ENCODE results near the gene CHI3L2.

The CHI3L2 gene

GRCh38 chr1:111285879-111286278 is 58.4 kb downstream of the CHI3L2 start:
- H3K79me2 ChIP-seq (ENCODE audit: low read length): no peaks in the 10 kb centered on the region
- H3K36me3 ChIP-seq (replicated peaks; ENCODE audit: insufficient read depth, low read length): no peaks in the 10 kb centered on the region
- DNase-seq: no peak
- no peaks in the 10 kb centered on the region for H3K9me2 ChIP-seq (replicated peaks; ENCODE audit: insufficient read depth, low read length)
- H3K4me1 ChIP-seq (ENCODE audit: low read length): no peaks in the 10 kb centered on the region
- H3K27me3 ChIP-seq (replicated peaks; ENCODE audit: insufficient read depth, low read length): no peaks in the 10 kb centered on the region
- no peak overlapping the region for H2AFZ ChIP-seq (ENCODE audit: low read length)
- H3K9ac ChIP-seq (ENCODE audit: low read length): no peak overlapping the region
- H3K4me3 ChIP-seq (ENCODE audit: low read length): no peak overlapping the region
- no peaks in the 10 kb centered on the region for H3K9me3 ChIP-seq (replicated peaks; ENCODE audit: insufficient read depth, low read length)
- no peaks in the 10 kb centered on the region for H3F3A ChIP-seq (ENCODE audit: insufficient read depth, low read length)
- no peak overlapping the region for H3K27ac ChIP-seq (ENCODE audit: low read length)
- H4K20me1 ChIP-seq (ENCODE audit: insufficient read depth, low read length): no peaks in the 10 kb centered on the region
- H3K4me2 ChIP-seq (ENCODE audit: low read depth, low read length): no peak overlapping the region
- TF ChIP-seq CTCF (IDR thresholded peaks at IDR 0.05; ENCODE audit: low read length) (no peak), EZH2 (optimal IDR thresholded peaks at IDR 0.05; ENCODE audit: low read depth, low read length) (no peak), EZH2phosphoT487 (IDR thresholded peaks at IDR 0.05; ENCODE audit: low read length) (no peak)

- TF ChIP-seq EZH2phosphoT487 (IDR thresholded peaks at IDR 0.05; ENCODE audit: low read length) (no peak), CTCF (IDR thresholded peaks at IDR 0.05; ENCODE audit: low read length) (no peak), EZH2 (optimal IDR thresholded peaks at IDR 0.05; ENCODE audit: low read depth, low read length) (no peak)
- Histone ChIP-seq H3K27ac (ENCODE audit: low read length) (no peak overlapping the region), H3K27me3 (replicated peaks; ENCODE audit: insufficient read depth, low read length) (no peaks in the 10 kb centered on the region), H2AFZ (ENCODE audit: low read length) (no peak overlapping the region), H3K79me2 (ENCODE audit: low read length) (no peaks in the 10 kb centered on the region), H3K9me3 (replicated peaks; ENCODE audit: insufficient read depth, low read length) (no peaks in the 10 kb centered on the region), H4K20me1 (ENCODE audit: insufficient read depth, low read length) (no peaks in the 10 kb centered on the region), H3K4me3 (ENCODE audit: low read length) (no peak overlapping the region), H3K4me2 (ENCODE audit: low read depth, low read length) (no peak overlapping the region), H3K36me3 (replicated peaks; ENCODE audit: insufficient read depth, low read length) (no peaks in the 10 kb centered on the region), H3K9me2 (replicated peaks; ENCODE audit: insufficient read depth, low read length) (no peaks in the 10 kb centered on the region), H3K9ac (ENCODE audit: low read length) (no peak overlapping the region), H3F3A (ENCODE audit: insufficient read depth, low read length) (no peaks in the 10 kb centered on the region), H3K4me1 (ENCODE audit: low read length) (no peaks in the 10 kb centered on the region)
- no peak for DNase-seq
Observed at GRCh38 chr1:111286912-111287311, 59.4 kb downstream of the CHI3L2 start.

GRCh38 chr1:111289371-111289770 is 61.9 kb downstream of the CHI3L2 start:
- no peaks in the 10 kb centered on the region for H3K4me1 ChIP-seq (ENCODE audit: low read length)
- no peak overlapping the region for H3K4me3 ChIP-seq (ENCODE audit: low read length)
- no peaks in the 10 kb centered on the region for H3K9me2 ChIP-seq (replicated peaks; ENCODE audit: insufficient read depth, low read length)
- H3K79me2 ChIP-seq (ENCODE audit: low read length): no peaks in the 10 kb centered on the region
- H3K27ac ChIP-seq (ENCODE audit: low read length): no peak overlapping the region
- H3K9ac ChIP-seq (ENCODE audit: low read length): no peak overlapping the region
- no peaks in the 10 kb centered on the region for H3K9me3 ChIP-seq (replicated peaks; ENCODE audit: insufficient read depth, low read length)
- no peaks in the 10 kb centered on the region for H4K20me1 ChIP-seq (ENCODE audit: insufficient read depth, low read length)
- no peak overlapping the region for H3K4me2 ChIP-seq (ENCODE audit: low read depth, low read length)
- no peaks in the 10 kb centered on the region for H3K27me3 ChIP-seq (replicated peaks; ENCODE audit: insufficient read depth, low read length)
- no peaks in the 10 kb centered on the region for H3F3A ChIP-seq (ENCODE audit: insufficient read depth, low read length)
- no peaks in the 10 kb centered on the region for H3K36me3 ChIP-seq (replicated peaks; ENCODE audit: insufficient read depth, low read length)
- no peak for DNase-seq
- no peak overlapping the region for H2AFZ ChIP-seq (ENCODE audit: low read length)
- no peak for TF ChIP-seq CTCF (IDR thresholded peaks at IDR 0.05; ENCODE audit: low read length)
- TF ChIP-seq EZH2phosphoT487 (IDR thresholded peaks at IDR 0.05; ENCODE audit: low read length): no peak
- TF ChIP-seq EZH2 (optimal IDR thresholded peaks at IDR 0.05; ENCODE audit: low read depth, low read length): no peak
